Measurements from ENCODE around the gene MYO15A.

GRCh38 chr17:18182978-18183333 is 74.4 kb downstream of the MYO15A start:
- no peak for TF ChIP-seq EZH2 (IDR thresholded peaks at IDR 0.05; ENCODE audit: low read depth)
- TF ChIP-seq CTCF (conservative IDR thresholded peaks at IDR 0.05), result no peak

Measured in PC-9 (cell line).